ENCODE results near the gene NPIPB2.
"Not testable (repeated sequence)": the region's sequence is repeated elsewhere in the genome, so short reads cannot be mapped to it uniquely, and the experiment has no call there.

The NPIPB2 gene

GRCh38 chr16:11962457-11962856 lies 20.6 kb upstream of the NPIPB2 start:
- DNase-seq (ENCODE audit: low read depth in 2 of 2): not testable (repeated sequence)

GRCh38 chr16:11957591-11958395 lies 15.9 kb upstream of the NPIPB2 start:
- DNase-seq (ENCODE audit: low read depth in 2 of 2): no peak

- DNase-seq (ENCODE audit: low read depth in 2 of 2): no peak
Observed at GRCh38 chr16:11956558-11956957, 14.7 kb upstream of the NPIPB2 start.

DNA sequence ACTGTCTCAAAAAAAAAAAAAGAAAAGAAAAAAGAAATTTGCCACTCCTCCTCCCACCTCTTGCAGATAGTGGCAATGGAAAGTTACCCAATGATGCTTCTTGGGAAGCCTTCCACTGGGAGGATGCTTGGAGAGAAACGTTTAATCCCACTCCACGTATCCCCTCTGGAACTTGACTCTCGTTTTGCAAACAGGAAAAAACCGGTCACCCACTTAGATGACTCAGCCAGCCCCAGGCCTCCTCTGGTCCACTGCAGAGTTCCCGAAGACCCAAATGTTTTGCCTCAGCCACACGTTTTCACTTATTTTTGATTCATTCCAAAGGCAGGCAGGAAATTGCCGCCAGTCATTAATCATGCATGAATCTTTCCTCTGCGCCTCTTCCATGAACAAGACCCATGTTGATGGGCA lies 13.9 kb upstream of the NPIPB2 start:
- no peak for DNase-seq (ENCODE audit: low read depth in 2 of 2)

DNA sequence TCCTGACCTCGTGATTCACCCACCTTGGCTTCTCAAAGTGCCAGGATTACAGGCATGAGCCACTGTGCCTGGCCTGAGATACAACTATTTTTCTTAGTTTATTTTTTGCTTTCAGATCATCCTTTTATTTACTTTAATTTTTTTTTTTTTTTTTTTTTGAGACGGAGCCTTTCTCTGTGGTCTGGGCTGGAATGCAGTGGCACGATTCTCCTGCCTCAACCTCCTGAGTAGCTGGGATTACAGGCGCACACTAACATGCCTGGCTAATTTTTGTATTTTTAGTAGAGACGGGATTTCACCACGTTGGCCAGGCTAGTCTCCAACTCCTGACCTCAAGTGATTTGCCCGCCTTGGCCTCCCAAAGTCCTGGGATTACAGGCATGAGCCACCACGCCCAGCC lies 11.7 kb upstream of the NPIPB2 start:
- DNase-seq (ENCODE audit: low read depth in 2 of 2): not testable (repeated sequence)

- no peak for DNase-seq (ENCODE audit: low read depth in 2 of 2)
Observed at GRCh38 chr16:11950388-11950787, 8.5 kb upstream of the NPIPB2 start.

DNA sequence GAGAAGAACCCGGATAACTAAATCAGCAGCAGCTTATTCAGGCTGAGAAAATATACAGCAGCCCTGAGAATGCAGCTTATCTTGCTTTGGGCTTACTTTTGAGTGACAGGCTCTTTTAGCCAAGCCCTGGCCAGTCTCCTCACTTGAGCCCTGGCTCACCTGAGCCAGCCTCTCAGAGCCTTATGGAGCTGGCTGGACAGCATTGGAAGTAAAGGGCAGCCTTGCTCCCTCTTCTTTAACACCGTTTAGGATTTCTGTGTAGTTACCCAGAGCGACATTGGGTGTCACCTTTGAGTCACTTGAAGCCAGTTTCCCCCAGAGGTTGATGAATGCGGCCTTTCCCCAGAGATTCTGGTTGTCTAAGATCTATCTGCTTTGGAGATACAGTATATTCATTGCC lies 7.7 kb upstream of the NPIPB2 start:
- DNase-seq (ENCODE audit: low read depth in 2 of 2): no peak

GRCh38 chr16:11948819-11949218 lies 7.0 kb upstream of the NPIPB2 start:
- DNase-seq (ENCODE audit: low read depth in 2 of 2): no peak

DNA sequence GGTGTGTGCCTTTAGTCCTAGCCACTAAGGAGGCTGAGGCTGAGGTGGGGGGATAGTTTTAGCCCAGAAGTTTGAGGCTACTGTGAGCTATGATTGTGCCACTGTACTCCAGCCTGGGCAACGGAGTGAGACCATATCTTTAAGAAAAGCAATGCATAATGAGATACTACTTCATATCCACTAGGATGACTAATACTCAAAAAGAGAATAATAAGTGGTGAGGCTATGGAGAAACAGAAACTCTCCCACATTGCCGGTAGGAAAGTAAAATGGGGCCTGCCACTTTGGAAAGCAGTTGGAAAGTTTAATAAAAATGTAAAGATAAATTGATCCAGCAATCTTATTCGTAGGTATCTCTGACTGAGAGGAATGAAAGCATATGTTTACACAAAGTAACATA lies 4.6 kb upstream of the NPIPB2 start:
- no peak for DNase-seq (ENCODE audit: low read depth in 2 of 2)

- not testable (repeated sequence) for DNase-seq (ENCODE audit: low read depth in 2 of 2)
Observed at GRCh38 chr16:11927350-11927749, 14.5 kb downstream of the NPIPB2 start.

DNA sequence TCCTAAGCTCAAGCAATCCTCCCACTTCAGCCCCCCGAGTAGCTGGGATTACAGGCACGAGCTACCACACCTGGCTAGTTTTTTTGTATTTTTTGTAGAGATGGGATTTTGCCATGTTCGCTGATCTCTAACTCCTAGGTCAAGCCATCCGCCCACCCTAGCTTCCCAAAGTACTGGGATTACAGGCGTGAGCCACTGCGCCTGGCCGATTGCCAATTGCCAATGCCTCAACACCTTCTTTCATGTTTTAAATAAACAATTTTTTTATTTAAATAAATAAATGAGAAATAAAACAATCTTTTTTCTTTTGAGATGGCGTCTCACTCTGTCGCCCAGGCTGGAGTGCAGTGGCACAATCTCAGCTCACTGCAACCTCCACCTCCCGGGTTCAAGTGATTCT lies 17.8 kb downstream of the NPIPB2 start:
- not testable (repeated sequence) for DNase-seq (ENCODE audit: low read depth in 2 of 2)

DNA sequence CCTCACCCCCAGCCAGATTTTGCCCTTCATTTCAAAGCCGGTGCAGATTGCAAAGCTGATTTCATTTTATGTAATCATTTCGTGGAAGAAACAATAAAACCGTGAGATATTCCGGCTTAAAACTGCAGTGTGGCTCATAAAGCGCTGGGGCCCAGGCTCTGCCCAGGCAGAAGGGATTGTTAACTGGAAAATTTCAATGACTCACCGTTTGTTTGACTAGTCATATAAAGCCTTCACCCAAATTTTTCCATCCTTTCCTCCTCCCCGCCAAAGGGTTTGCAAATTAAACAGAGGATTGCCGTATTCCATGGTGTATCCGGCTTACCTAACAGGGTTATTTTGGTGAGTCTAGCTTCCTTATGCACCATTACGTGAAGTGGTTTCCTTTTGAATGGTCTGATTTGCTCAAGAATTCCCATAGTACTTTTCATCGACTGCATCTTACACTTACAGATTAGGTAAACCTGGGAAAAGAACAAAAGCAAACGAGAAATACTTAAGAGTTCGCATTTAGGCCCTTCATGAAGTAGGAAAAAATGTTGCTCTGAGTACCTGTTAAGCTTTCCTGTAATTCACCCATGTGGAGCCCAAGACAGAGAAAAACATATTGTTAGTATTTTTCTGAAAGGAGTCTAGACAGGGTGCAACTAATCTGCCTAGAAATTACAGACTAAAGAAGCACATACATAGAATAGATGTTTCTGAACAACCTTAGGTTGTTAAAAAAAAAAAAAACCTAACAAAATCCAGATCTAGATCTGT lies 25.1 kb downstream of the NPIPB2 start:
- DNase-seq (ENCODE audit: low read depth in 2 of 2): no peak

- peak; percentile 98 to 99 for DNase-seq (ENCODE audit: low read depth in 2 of 2)
Observed at GRCh38 chr16:11915644-11916523, 26.0 kb downstream of the NPIPB2 start, which contains the start of gene GSPT1. GSPT1 (minus strand) TSS chr16:11915956; CDS start chr16:11915720, 236 bp downstream.

DNA sequence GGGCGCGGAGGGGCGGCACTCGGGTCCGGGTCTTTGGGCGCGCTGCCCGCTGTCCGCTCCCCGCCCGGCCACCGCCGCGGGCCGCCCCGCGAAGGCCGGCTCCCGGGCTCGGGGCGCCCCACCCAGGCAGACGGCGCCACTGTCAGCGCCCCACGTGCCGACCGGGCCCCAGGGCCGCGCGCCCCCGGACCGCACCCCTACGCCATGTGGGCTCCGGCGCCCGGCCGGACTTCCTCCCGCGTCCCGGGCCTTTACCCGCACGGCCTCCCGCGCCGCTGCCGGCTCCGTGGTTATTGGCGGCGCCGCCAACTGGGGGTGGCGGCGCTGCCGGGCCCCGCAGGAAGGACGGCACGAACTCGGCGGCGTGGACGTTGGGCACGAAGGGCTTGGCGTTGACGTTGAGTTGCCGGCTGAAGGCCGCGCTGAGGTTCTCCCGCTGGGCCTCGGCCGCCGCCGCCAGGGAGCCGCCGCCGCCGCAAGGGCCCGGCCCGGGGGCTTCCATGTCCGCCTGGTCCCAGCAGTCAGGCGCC lies 26.7 kb downstream of the NPIPB2 start:
- DNase-seq (ENCODE audit: low read depth in 2 of 2): peak in 1 of 2 experiments; percentile 15

GRCh38 chr16:11914210-11915113 lies 27.4 kb downstream of the NPIPB2 start:
- peak in 1 of 2 experiments; percentile 25 for DNase-seq (ENCODE audit: low read depth in 2 of 2)

DNA sequence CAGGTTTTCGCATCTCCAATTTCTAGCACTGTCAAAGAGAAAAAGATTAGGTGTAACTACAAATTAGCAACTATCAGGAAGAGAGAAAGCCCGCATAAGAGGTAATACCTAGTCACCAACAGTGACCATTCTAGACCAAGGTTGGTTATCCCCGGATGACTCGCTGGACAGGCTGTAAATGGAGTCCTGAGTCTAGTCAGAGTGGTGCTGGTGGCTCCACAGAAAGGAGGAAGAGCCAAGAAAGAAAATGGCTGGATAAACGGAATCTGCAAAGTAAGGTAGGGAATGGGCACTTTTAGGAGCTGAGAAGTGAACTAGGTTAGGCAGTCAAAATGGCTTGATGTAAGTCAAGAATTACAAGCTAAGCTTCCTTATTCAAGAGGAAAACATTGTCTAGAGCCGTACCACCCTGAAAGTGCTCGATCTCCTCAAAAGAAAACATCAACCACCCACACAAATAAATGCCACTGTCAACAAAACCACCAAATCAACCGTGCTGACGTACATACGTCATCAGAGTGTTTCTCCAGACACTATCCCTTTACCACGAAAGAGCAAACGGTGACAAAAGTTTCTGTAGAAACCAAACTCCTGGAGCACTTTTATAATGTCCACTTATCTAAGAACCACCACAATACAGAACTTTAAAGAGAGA lies 28.3 kb downstream of the NPIPB2 start:
- DNase-seq (ENCODE audit: low read depth in 2 of 2): no peak

- DNase-seq (ENCODE audit: low read depth in 2 of 2): no peak
Observed at GRCh38 chr16:11909653-11910545, 31.9 kb downstream of the NPIPB2 start.

DNA sequence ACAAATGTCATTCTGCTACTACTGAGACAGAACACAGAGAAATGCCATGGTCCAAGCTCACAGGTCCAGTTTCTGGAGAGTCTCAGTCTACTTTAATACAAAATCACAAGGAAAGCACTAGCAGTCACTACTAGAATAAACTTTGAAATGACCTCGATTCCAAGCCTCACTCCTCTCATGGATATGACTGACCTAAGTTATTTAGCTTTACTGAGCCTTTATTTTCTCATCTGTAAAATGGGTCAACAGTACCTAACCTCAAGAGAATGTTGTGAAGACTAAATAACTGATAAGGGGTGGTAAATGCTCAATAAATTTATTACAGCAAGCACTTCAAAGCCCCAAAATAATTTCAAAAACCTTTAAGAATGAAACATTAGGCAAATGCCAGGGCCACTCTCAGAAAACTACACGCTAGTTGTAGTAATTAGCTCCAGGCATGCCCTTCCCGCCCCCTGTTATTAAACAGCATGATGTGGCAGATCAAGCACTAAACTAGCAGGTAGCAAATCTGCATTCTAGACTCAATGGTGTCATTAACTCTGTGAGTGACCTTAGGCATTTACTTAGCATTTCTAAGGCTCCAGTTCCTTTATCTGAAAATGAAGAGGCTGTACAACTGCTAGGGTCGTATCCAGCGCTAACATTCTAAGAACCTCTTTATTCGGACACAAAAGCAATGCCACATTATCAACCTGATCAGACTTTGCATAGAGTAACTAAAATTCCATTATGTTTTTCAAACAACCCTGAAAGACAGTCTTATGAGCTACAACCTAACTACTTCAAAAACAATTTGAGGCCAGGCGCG lies 34.5 kb downstream of the NPIPB2 start:
- DNase-seq (ENCODE audit: low read depth in 2 of 2): no peak
